ENCODE measurements around the gene SPOP.

Gene SPOP

DNA sequence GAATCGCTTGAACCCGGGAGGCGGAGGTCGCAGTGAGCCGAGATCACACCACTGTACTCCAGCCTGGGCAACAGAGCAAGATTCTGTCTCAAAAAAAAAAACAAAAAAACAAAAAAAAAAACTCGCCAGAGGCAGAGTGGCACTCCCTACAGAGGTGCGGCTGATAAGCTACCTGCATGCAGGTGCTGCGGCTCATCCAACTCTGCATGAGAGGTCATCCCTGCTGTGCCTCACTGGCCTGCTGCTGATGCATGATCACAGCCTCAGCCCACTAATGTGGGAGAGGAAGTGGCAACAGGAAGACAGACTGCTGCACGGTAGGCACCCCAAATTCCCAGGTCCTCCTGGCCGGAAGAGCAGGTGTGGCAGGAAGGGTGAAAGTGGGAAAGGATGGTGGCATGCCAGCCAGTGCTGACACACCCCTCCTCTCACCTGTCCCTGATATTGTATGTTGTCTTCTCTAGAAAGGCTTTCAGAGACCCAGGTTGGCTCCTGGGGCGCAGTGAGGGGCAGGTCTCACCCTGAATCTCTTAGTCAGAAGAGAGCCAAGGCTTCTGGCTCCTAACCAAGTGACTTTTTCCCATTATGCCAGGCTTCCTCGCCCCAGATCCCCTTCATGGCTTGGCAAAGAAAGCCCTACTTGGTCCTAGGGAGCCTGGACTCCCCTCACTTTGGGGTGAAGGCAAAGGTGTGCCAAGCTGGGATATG, 90.4 kb downstream of the SPOP start:
- DNase-seq (ENCODE audit: low read depth, low spot score): no peak

DNA sequence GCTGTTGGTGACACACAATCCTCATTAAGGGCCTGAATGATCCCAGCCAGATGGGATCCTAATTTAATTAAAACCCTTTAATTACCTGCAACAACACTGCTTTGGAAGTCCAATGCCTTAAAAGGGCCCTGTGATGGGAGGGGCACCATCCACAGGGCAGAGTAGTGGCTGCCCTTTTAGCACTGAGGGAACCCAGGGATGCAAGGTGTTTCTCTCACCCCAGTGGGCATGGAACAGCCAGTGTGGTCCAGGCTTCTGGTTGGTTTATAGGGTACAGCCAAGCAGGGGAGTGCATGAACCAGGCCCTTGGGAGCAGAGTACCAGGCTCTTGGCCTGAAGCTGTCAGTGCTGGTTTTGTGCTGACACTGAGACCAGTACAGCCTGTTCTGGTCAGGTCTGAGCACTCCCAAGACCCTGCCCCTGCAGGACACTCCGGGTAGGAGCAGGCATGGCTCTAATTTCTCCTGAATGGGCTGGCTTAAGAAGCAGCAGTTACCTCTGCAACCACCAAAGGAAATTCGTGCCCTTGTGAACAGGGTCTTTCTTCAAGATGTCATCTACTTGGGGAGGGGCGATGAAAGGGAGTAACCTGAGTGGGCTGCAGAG, 92.4 kb downstream of the SPOP start:
- no peak for DNase-seq (ENCODE audit: low read depth, low spot score)

DNA sequence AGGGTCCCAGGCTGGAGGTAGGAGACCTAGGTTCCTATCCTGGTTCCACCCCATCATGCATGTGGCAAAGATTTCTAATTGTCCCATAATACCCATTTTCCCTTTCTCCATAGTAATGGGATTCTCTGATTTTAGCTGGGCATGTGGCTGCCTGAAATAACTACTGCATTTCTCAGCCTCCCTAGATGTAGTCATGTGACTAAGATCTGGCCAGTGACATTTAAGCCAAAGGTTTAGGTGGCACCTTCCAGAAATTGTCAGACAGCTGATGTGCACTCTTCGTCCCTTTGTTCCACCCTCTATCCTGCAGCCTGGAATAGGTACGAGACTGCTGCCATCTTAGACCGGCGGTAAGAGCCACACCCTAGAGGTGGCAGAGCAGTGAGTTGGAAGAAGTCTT, 94.0 kb downstream of the SPOP start:
- no peak for DNase-seq (ENCODE audit: low read depth, low spot score)

DNA sequence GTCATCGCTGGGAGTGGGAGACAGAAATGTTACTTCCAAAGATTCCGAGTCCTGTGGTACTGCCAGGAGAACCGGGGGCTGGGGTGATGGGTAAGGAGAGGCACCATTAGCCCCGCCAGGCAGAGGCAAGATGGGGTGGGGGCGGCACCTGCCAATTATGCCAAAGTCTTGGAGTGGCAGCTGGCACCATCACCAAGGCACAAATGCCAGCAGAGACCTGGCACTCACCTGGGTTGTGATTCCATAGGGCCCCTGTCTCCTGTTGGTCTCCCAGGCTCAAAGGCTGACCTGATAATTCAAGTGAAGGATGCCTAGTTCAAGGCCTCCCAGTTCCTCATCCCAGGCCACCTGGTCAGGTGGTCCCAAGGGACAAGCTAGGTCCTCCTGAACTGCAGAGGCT, 94.7 kb downstream of the SPOP start:
- DNase-seq (ENCODE audit: low read depth, low spot score): no peak

- no peak for DNase-seq (ENCODE audit: low read depth, low spot score)
These were observed 95.1 kb downstream of the SPOP start for GRCh38 chr17:49582789-49583188.

- no peak for DNase-seq (ENCODE audit: low read depth, low spot score)
These were observed 95.7 kb downstream of the SPOP start for GRCh38 chr17:49582055-49582722.

DNA sequence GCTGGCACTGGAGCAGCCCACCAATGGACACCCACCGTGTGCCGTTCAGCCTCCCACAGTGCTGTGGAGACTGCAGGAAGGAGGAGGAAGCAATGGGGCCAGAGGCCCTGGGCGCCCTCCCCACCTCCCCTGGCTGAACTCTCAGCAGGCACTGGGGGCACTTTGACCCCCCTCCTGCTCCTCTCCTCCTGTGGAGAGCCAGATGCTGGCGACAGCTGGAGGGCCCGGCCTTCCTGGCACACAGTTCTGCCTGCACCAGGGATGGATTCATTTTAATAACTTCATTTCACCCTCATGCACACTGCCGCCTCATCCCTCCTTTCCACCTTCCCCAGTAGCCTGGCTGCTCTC, 96.3 kb downstream of the SPOP start:
- no peak for DNase-seq (ENCODE audit: low read depth, low spot score)

- DNase-seq (ENCODE audit: low read depth, low spot score): no peak
These were observed 96.8 kb downstream of the SPOP start for GRCh38 chr17:49580981-49581647.

DNA sequence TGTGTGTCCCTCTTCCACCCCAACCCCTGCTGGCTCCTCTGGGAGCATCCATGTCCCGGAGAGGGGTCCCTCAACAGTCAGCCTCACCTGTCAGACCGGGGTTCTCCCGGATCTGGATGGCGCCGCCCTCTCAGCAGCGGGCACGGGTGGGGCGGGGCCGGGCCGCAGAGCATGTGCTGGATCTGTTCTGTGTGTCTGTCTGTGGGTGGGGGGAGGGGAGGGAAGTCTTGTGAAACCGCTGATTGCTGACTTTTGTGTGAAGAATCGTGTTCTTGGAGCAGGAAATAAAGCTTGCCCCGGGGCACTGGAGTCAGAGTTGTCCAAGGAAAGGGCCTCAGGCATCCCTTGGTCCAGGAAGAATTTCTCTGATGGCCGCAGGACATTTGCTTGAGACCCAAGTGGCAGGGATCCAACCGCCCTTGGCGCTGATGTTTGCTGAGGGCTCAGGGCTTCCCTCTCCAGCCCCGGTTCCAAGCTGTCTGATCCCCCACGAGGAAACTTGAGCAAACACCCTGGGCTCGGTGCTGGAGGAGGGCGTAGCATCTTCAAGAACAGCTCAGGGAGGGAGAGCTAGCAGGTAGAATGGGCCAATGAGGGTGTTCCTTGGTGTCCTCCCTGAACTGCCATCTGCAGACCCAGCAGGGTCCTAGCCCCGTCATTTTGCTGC, 97.7 kb downstream of the SPOP start:
- DNase-seq (ENCODE audit: low read depth, low spot score): no peak

GRCh38 chr17:49579522-49579921, 98.4 kb downstream of the SPOP start:
- DNase-seq (ENCODE audit: low read depth, low spot score): no peak

DNA sequence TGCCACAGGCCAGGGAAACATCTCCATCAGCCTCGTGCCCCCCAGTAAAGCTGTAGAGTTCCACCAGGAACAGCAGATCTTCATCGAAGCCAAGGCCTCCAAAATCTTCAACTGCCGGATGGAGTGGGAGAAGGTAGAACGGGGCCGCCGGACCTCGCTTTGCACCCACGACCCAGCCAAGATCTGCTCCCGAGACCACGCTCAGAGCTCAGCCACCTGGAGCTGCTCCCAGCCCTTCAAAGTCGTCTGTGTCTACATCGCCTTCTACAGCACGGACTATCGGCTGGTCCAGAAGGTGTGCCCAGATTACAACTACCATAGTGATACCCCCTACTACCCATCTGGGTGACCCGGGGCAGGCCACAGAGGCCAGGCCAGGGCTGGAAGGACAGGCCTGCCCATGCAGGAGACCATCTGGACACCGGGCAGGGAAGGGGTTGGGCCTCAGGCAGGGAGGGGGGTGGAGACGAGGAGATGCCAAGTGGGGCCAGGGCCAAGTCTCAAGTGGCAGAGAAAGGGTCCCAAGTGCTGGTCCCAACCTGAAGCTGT, 98.9 kb downstream of the SPOP start:
- no peak for DNase-seq (ENCODE audit: low read depth, low spot score)

DNA sequence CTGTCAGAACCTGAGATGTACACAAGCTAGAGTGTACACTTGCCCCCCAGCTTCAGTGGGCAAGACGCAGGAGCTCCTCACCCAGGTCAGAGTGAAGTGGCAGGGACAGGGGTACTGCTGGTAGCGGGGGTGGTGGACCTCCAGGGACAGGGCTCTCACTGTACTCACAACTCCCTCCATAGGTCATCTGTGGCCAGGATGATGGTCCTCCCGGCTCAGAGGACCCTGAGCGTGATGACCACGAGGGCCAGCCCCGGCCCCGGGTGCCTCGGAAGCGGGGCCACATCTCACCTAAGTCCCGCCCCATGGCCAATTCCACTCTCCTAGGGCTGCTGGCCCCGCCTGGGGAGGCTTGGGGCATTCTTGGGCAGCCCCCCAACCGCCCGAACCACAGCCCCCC, 99.5 kb downstream of the SPOP start:
- DNase-seq (ENCODE audit: low read depth, low spot score): no peak

- no peak for DNase-seq (ENCODE audit: low read depth, low spot score)
These were observed 99.9 kb downstream of the SPOP start for GRCh38 chr17:49577963-49578362.

DNA sequence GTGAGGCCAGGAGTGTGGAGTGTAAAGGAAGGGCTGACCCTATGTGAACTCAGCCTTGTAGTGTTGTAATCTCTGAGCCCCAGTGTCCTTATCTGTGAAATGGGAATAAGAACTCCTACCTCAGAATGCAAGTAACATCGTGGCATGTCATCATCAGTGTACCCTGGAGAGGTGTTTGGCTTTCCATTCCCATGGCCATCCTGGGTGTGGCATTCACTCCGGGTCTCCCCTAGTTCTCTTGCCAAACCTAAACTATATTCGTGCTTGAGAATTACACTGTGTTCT, 100.3 kb downstream of the SPOP start:
- no peak for DNase-seq (ENCODE audit: low read depth, low spot score)

- DNase-seq (ENCODE audit: low read depth, low spot score): no peak
These were observed 100.8 kb downstream of the SPOP start for GRCh38 chr17:49576917-49577649.

GRCh38 chr17:49576088-49576916, 101.6 kb downstream of the SPOP start:
- DNase-seq (ENCODE audit: low read depth, low spot score): no peak

DNA sequence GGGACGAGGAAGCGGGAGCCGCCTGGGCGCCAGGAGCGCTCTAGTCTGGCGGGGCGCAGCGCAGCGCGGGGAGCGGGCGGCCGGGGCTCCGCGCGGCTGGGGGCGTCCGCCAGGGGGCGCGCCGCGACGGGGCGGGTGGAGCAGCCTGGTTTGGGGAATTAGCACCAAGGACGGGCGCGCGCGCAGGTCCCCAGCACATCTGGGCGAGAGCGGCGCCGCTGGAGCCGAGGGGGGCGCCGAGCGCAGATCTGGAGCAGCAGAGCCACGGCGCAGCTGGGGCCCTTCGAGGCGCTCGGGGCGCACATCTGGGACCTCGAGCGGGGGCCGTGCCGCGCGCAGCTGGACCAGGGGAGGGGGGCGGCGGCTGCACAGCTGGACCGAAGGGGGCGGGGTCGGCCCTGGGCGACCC, 102.2 kb downstream of the SPOP start, which contains the start of gene NXPH3:
TSS of gene NXPH3 (plus strand) at position 193 of the 409 bp plus-strand sequence. CDS start 349 bp downstream, outside the sequence.
- DNase-seq (ENCODE audit: low read depth, low spot score): no peak

DNA sequence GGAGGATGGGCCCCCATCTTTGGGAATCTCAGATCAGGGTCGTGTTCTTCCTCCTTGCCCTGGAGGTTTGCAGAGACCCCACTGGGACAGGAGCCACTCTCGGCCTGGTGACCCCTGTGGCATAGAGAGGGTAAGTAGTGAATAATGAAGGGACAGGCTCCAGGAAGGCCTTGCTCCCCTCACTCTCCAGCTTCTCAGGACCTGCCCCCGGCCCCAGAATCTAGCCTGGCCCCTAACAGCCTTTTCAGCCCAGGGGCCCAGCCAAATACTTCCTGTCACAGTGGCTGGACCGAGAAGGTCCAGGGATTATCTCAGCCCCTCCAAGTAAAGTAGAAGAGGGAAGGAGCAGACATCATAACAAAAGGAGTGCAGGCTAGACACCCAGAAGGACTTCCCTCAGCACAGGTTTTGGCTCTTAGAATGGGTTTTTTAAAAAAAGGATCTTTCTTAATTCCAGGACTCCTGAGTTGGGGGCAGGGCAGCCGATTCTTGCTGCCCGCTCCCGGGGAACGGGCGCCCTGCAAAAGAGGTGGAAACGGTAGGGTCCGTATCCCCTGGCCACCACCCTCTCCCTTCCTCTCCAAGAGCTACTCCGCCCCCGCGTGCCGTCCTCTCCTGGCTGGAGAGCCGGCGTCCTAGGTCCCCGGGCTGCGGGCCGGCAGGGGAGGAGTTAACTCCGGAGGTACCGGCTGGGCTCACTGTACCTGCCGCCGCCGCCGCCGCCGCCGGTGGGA, 102.8 kb downstream of the SPOP start:
- no peak for DNase-seq (ENCODE audit: low read depth, low spot score)

GRCh38 chr17:49574323-49574781, 103.5 kb downstream of the SPOP start:
- no peak for DNase-seq (ENCODE audit: low read depth, low spot score)

Data from brain pericyte (primary cell).